ENCODE data around the gene MTR.
"Not testable (repeated sequence)": the region's sequence is repeated elsewhere in the genome, so short reads cannot be mapped to it uniquely, and the experiment has no call there.

MTR gene

DNA sequence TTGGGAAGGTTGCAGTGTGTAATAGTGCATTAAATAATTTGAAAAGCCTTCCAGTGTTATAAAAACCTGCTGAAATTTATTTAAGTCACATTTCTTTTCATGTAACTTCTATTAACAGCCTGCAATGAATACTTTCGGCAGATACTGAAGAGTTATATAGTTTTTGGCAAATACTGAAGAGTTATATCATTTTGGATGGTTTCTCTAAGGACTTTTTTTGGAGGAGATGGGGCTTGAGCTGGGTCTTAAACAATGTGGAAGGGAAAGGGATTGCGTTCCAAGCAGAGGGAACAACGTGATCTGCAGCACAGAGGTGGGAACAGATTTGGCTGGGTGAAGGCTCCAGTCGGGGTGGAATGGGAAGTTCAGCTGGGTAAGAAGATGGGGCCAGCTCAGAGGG lies 39.8 kb downstream of the MTR start:
- DNase-seq = no peak

DNA sequence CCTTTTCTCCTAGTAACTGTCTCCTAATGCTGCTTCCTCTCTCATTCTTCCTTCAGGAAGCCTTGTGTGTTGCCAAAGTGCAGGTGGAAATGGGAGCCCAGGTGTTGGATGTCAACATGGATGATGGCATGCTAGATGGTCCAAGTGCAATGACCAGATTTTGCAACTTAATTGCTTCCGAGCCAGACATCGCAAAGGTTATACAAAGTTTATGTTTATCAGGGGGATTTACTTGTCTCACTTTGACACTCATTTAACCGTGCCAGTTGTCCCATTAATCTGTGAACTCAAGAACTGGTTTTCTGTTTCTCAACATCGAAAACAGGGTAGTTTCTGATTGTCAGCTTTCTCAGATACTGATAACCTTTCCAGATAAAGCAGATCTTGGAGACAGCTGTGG lies 40.4 kb downstream of the MTR start:
- no peak for DNase-seq

DNA sequence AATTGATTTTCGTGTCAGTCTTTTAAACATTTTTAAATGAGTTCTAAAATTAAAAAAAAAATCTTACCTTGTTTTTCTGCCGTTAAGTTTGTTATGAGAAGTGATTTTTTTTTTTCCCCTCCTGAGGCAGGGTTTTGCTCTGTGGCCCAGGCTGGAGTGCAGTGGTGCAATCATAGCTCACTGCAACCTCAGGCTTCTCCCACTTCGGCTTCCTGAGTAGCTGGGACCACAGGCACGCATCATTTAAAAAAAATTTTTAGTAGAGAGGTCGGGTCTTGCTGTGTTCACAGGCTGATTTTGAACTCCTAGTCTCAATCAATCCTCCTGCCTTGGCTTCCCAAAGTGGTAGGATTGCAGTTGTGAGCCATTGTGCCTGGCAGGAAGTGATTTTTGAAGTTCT lies 41.1 kb downstream of the MTR start:
- DNase-seq = no peak

DNA sequence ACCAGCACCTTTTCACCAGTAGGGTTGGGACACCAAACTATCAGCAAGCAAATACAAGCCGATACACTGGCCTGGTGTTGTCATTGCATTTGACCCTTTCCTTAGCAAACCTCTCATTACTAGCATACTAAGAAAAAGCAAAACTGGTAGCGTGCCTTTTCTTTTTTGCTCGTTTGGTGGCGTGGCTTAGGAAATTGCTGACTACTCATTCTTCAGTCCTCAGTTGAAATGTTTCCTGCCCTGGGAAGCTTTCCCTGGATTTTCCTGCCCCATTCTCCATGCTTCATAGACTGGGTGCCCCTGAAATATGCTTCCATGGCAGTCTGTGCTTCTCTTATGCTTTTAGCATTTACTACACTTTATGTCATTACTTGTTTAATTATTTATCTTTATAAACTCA lies 42.0 kb downstream of the MTR start:
- DNase-seq = no peak

DNA sequence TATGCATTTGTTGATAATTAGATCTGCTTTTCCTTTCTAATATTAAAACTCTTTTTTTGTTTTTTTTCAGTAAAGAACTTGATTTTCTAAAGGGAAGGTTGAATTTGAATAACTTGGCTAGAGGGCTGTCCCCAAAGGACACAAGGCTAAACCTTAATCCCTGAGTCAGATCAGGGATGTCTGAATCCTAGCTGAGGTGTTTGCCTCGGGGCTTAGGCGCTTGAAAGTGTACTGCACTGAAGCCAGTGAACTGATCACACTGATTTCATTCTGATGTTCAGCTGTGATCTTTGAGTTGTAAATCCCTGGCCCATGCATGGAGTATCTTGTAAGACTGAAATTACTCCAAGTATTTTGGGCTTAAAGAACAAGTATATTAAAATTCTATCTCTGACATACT lies 42.8 kb downstream of the MTR start:
- DNase-seq = no peak

DNA sequence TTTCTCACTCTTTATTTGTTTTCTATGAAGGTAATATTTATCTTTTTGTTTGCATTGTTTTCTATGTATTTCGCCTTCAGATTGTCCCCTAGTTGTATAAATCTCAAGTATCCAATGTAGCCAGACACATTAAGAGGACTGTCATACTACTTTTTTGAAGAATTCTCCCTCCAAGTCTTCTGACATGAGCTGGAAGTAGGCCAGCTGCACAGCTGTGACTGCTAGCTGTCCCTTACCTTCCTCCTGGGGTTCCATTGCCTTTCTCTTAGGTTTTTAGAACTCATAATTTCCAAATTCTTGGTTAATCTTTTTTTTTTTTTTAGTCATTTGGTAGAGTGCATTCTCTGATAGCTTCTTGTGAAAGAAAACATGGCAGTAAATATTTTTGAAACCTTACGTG lies 46.2 kb downstream of the MTR start:
- DNase-seq = no peak

DNA sequence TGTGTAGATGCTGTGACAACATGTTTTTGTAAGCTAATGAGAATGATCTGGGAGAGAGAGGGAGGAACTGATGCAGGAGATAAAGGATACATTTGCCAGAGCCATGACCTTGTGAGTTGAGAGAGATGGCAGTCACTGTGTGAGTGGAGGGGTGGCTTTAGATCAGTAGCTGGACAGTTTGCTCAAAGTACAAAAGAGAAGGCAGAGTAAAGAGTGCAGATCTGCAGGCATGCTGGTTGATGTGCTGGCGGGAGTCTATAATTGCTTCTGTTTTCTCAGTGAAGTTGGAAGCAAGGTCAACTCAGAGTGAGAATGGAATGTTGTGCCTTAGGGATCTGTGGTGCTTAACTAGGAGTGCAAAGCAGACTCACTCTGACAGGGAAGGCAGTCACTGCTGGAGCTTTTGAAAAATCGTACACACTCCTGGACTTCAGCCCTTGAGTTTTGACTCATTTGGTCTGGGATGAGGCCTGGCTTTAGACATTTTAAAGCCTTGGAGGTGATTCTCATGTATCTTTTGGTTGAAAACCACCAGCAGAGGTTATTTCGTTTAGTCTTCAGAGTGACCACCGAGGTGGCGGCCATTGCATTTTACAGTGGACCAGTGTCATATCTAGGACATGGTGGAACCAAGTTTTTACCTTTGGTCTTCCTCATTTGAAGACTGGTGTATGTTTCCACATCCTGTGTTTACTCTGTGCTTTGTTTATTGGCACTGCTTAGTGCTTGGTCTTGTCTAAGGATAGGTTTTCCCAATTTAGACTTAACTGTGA lies 49.6 kb downstream of the MTR start:
- no peak for DNase-seq

DNA sequence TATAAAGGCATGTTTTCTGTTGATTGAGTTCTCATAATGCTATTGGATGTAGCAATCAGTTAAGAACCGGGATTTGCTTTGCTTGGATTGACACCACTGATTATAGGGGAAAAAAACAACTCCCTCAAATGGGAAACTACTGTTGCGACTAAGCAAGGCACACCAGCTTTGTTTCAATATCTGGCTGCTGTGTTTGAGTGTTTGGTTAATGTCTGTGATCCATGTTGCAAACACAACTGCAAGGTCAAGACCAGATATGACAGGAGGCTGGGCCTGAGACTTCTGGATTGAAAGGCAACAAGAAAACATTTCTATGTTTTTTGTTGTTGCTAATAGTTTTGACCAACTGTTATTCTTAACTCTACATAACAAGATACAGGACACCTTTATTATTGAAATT lies 50.7 kb downstream of the MTR start:
- no peak for DNase-seq

DNA sequence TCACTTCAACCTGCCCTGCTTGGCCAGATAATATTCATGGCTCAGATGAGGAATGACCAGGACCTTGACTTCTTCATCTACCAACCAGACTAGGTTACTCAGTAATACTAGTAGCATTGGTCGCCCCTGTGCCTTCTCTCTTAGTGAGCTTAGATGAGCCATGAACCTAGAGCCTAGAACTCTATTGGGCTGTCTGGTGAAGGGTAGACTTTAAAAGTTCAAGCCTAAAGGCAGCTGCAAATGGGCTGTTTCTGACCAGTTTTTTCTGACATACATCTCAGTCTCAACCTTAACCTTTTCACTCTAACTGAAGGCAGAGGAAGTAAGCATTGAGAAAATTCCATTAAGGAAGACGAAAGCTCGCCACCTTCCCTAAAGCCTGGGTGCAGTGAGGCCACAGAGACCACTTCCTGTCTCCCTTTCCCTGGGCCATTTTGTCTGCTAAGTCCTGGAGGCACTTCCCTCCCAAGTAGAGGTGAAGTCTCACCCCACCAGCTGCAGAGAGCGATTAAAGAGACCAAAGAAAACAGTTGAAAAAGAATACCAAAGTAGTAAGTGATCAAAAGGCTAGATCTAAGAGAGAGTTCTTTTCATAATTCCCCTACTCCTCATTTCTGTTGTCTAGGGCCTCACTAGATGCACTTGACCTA lies 53.3 kb downstream of the MTR start:
- DNase-seq = no peak

DNA sequence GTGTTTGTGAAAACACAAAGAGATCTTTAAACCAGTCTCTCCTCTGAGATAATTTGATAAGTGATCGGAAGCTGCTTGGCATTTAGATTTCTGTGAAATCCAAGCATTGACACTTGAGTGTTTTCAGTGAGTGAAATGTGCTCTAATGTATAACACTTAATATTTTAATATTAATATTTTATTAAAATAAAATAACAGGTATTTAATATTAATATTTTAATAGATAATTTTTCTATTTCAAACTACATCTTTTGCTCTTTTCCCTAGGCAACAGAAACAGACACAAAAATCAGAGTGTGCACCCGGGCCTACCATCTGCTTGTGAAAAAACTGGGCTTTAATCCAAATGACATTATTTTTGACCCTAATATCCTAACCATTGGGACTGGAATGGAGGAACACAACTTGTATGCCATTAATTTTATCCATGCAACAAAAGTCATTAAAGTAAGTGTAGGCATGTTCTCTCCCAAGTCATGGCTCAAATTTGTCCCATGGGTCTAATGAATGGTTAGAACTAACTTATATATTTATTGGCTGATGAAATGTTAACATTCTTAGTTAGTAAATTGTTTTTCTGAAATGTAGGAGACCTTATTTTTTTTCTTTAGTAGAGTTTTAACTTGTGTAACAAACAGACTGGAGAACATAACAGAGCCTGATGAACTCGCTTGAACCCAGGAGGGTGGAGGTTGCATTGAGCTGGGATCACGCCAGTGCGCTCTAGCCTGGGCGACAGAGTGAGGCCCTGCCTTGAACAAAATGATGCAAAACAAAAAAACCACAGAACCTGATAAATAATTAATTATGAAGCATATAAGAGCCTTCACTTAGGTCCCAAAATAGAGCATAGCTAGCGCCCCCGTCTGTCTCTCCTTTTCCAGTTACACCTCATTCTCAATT lies 55.2 kb downstream of the MTR start:
- no peak for DNase-seq

DNA sequence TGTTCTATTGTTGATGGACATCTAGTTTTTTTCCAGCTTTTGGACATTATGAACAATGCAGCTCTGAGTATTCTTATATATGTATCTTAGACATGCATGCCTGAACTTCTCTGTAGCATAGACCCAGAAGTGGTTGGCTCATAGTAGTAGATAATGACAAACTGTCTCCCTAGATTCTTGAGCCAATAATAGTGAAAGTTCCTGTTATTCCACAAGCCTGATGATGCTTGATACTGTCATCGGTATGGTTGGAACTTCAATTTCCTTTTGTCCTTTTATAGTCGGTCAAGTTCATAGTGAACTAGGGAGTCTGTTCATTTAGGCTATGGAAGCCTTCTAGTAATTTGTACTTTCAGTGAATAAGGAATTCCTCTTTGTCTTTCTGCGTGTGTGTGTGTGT lies 56.8 kb downstream of the MTR start:
- no peak for DNase-seq

DNA sequence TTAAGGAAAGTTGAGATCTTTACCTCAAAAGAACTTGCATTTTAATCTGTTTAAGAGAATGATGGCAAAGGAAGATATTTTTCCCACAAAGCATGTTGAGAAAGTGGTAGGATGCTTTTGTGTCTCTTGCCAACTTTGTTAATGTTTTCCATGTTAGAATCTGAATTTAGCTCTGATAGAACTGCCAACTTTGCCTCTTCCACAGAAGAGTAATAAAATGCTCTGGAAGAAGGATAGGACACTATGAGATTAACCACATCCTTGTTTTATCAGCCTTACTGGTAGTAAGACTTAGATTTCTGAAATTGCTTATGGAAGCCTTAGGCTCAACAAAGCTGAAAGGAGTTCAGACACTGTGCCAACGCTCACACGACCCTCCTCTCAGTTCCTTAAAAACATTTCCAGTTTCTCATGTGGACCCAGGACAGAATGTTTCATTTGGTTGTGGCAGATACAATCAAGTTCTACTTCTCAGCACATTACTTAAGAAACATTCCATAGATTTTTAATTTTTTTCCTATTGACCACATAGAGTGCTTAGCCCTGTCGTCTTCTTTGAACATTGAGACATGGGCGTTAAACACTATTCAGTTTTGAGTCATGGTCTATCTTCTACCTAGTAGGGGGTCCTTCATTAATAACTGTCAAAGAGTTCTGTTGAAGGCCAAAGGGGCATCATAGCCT lies 59.0 kb downstream of the MTR start:
- DNase-seq = no peak

DNA sequence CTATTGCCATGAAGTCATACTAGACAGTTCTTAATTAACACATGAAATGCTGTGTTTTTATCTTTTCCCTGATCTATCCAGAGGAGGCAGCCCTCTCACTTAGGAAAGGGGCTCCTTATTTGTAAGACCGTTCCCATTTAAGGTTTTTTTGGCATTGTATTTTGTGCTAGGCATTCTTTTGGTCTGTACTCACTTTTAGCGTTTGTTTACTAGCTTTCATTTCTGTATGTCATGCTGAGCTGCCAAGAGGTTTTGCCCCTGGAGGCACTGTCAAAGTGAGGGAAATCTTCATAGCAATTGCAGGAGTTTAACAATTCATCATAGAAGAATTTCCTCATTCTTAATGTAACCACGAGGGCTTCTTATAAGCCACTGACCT lies 59.5 kb downstream of the MTR start:
- DNase-seq = no peak

DNA sequence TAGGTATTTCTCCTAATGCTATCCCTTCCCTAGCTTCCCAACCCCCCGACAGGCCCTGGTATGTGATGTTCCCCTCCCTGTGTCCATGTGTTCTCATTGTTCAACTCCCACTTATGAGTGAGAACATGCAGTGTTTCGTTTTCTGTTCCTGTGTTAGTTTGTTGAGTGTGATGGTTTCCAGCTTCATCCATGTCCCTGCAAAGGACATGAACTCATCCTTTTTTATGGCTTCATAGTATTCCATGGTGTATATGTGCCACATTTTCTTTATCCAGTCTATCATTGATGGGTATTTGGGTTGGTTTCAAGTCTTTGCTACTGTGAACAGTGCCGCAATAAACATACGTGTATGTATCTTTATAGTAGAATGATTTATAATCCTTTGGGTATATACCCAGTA lies 61.6 kb downstream of the MTR start:
- not testable (repeated sequence) for DNase-seq

DNA sequence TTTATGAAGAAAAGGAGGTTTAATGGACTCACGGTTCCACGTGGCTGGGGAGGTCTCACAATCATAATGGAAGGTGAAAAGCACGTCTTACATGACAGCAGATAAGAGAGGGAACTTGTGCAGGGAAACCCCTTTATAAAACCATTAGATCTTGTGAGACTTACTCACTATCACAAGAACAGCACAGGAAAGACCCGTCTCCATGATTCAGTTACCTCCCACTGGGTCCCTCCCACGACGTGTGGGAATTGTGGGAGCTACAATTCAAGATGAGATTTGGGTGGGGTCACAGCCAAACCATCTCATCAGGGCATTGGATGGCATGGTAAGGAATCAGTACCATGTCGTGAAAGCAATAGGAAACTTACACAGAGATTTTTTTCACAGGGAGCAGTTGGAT lies 63.1 kb downstream of the MTR start:
- DNase-seq = no peak

DNA sequence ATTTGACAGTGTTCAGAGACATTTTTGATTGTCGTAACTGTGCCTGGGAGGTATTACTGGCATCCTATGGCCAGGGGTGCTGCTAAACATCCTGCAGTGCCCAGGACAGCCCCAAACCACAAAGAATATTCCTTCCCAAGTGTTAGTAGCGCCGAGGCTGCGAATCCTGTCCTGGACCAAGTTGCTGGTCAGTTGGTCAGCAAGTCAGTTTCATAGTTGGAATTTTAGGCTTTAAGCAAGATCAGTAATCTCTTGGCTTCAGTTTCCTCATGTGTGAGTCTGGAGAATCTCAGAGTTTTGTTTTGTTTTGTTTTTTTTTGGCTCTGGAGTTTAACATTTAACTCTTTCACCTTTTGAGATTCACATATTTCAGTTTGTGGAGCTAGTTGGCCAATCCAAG lies 65.0 kb downstream of the MTR start:
- DNase-seq = no peak

DNA sequence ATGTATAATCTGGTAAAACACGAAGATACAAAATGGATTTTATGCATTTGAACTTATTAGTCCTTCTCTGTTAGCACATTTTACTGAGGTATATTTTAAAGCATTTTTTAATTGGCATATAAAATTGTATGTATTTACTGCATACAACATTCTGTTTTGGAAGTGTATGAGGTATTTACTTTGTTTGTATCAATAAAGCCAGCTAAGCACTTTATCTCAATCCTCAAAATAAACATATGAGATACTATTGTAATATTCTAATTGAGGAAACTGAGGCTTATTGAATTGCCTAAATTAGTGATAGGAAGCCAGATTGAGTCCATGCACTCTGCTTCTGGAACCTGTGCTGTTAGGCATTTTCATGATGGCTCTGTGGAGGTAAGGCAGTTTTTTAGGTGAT lies 65.6 kb downstream of the MTR start:
- no peak for DNase-seq

DNA sequence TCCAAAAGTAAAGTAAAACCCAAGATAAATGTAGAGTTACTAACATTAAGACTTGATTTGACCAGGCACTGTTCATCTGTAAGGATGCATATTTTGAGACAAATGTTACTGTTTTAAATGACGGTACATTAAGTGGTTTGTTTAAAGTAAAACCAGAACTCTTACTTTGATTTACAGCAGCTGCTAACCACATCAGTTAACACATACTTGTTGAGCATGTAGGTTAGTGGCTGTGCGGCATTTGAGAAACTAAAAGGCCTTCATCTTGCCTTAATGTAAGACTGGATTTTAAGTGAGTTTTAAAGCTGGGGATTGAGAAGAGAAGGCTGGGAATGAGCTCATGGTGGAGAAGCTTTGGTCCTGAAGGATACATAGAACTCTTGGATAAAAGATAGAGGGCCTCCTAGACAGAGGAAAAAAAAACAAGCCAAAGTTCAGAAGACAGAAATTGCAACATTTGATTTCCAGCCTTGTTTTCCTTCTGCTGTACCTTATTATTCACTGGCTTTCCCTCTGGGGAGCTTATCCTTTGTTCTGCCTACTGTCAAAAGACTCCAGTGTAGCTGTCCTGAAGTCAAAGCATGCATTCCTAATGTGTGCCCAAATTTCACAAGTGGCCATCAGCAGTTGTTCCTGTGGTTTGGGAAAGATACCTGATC lies 66.6 kb downstream of the MTR start:
- DNase-seq = no peak

DNA sequence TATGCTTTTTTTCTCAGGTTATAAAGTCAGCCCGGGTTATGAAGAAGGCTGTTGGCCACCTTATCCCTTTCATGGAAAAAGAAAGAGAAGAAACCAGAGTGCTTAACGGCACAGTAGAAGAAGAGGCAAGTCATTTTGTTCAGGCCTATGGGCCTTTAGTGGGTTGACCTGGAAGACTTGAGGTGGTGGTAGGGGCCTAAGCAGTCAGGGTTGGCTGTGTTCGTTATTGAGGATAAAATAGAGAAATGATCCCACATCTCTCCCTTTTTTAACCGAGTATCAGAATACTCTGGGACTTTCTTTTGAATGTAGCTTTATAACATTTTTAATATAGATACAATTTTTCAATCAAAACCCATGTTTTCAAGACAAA lies 67.1 kb downstream of the MTR start:
- no peak for DNase-seq

DNA sequence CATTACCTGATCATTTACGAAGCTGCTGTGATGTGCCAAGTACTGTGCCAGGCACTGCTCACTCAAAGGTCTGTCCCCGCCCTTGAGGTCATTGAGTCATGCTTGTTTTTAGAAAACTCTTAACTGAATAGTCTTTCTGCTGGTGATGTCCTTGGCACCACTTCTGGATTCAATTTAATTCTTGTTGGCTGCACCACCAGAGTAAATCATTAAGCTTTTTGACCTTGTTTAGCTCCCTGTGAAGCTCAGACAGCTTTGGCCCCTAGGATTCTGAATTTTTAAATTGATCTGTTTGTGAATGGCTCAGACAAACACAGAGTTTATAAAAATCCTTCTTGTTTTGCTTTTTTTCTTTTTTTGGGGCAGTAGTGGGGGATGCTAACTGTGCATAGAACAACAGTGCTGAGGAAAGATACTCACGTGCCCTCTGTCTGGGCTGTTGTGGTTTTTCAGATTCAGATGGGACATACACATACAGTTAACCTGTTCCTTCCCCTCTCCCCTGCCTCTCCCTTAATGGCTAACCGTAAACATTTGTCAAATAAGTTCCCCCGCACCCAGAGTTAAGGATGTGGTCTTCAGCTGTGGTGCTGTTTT lies 67.6 kb downstream of the MTR start:
- no peak for DNase-seq

DNA sequence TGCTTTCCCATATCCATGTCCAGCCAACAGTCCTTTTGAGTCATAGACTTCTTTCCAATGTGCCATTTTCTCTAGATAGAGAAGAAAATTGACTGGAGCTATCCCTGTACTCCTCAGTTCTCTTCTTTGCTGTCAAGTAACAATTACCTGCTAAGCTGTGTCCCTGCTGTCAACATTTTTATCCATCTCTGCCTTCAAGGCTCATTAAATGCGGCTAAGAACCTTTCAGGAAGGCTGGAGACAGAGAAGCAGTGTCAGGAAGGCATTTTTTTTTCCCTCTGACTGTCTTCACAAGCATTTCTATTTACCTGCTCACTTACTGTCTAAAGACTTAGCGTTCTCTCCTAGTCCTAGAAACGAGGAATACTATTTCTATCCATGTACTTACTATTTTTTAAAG lies 69.1 kb downstream of the MTR start:
- no peak for DNase-seq
